Suprapubic skin (tissue), 4 donors: ENCODE data around the gene PPP1R13B.

ENCODE experiments used
- POLR2A ChIP-seq, 2 donors: fragments of 450-650 bp; IDR thresholded peaks; one replicate each; pipeline ENCODE4 v1.6.1; 2017; ENCODE audit warnings: antibody characterized with exemption in 2 of 2, mild to moderate bottlenecking in 2 of 2, moderate library complexity in 2 of 2
- POLR2AphosphoS5 ChIP-seq, 3 donors: sonication (generic); formaldehyde crosslinking; IDR thresholded peaks; one replicate each; pipeline ENCODE4 v1.6.1; 2017; ENCODE audit warnings: antibody characterized with exemption in 3 of 3
- TF ChIP-seq, protein P1 (sequence below), 2 donors: fragments of 200-600 bp in 1 of 2; fragments of 450-650 bp in 1 of 2; sonication (generic) in 1 of 2; IDR thresholded peaks; one replicate each; pipeline ENCODE4 v1.5.1; 2016 to 2019; ENCODE audit warnings: antibody characterized with exemption in 2 of 2, mild to moderate bottlenecking in 1 of 2, moderate library complexity in 1 of 2

DNA sequence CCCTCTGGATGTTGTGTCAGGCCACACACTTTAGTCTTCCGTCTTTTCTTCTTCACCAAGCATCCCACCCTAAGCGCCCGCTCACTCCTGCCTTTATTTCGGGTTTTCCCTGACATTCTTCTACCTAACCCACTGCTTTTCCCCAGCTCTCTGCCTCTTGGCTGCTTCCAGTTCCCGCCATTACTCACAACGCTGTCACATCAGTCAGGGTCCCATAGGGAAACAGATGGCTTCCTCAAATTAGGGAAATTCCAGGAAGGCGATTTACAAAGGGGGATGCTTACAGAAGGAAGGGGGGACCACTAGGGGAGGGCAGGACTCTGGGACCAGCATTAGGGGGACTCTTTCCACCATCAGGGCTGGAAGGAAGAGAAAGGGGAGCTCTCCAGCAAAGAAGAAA lies 9.2 kb upstream of the PPP1R13B start:
- TF ChIP-seq, protein P1, sequence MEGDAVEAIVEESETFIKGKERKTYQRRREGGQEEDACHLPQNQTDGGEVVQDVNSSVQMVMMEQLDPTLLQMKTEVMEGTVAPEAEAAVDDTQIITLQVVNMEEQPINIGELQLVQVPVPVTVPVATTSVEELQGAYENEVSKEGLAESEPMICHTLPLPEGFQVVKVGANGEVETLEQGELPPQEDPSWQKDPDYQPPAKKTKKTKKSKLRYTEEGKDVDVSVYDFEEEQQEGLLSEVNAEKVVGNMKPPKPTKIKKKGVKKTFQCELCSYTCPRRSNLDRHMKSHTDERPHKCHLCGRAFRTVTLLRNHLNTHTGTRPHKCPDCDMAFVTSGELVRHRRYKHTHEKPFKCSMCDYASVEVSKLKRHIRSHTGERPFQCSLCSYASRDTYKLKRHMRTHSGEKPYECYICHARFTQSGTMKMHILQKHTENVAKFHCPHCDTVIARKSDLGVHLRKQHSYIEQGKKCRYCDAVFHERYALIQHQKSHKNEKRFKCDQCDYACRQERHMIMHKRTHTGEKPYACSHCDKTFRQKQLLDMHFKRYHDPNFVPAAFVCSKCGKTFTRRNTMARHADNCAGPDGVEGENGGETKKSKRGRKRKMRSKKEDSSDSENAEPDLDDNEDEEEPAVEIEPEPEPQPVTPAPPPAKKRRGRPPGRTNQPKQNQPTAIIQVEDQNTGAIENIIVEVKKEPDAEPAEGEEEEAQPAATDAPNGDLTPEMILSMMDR (IDR thresholded peaks at IDR 0.05): no peak
- no peak for TF ChIP-seq POLR2AphosphoS5 (IDR thresholded peaks at IDR 0.05)
- no peak for TF ChIP-seq POLR2A (IDR thresholded peaks at IDR 0.05)
